Measurements from ENCODE around the gene MZF1.

- TF ChIP-seq POLR2AphosphoS5 (IDR thresholded peaks at IDR 0.05; ENCODE audit: low read depth) (peak; percentile 61), CTCF (conservative IDR thresholded peaks at IDR 0.05; ENCODE audit: low read depth in 2 of 2) (no peak; a peak in 1 of 4 replicates), EZH2 (IDR thresholded peaks at IDR 0.05; ENCODE audit: low read depth, unreplicated experiment) (no peak), REST (IDR thresholded peaks at IDR 0.05; ENCODE audit: unreplicated experiment) (no peak), ZNF114 (CRISPR knock-in tag; IDR thresholded peaks at IDR 0.05) (no peak), STAT1 (IDR thresholded peaks at IDR 0.05; ENCODE audit: unreplicated experiment) (no peak), EZH2phosphoT487 (IDR thresholded peaks at IDR 0.05; ENCODE audit: unreplicated experiment) (no peak), ETS1 (IDR thresholded peaks at IDR 0.05) (peak; percentile 68)
These were observed at the start of gene MZF1 for GRCh38 chr19:58572818-58573657.
